Measurements from ENCODE around the gene RPL13.
"Not testable (repeated sequence)": the region's sequence is repeated elsewhere in the genome, so short reads cannot be mapped to it uniquely, and the experiment has no call there.

Gene RPL13

DNA sequence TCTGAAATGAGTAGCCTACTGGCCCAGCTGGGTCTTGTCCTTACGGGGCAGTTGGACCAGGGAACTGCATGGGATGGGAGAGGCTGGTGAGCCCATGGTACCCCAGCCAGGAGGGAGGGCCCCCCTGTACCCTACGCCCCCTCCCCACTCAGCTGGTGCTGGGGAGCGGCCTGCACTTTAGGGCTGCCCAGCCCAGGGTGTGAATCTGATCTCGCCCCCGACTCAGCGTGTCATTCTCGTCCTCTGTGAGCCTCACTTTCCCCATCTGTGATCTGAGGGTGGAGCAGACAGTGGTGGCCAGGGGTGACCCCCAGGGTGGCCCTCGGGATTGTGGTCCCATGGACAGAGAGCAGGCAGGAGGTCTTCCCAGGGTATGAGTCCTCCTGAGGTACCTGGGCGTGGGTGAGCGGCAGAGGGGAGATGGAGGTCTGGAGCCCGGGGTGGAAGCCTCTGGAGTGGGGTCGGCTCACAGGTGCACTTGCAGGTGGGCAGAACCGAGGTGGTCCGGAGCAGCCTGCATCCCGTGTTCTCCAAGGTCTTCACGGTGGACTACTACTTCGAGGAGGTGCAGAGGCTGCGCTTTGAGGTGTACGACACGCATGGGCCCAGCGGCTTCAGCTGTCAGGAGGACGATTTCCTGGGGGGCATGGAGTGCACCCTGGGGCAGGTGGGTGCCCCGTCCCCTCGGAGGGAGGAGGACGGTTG lies 16.7 kb downstream of the RPL13 start:
- no peak for DNase-seq

- DNase-seq, result no peak
Measured at GRCh38 chr16:89579351-89579750, 18.9 kb downstream of the RPL13 start.

GRCh38 chr16:89581045-89581695 lies 20.7 kb downstream of the RPL13 start:
- no peak for DNase-seq

DNA sequence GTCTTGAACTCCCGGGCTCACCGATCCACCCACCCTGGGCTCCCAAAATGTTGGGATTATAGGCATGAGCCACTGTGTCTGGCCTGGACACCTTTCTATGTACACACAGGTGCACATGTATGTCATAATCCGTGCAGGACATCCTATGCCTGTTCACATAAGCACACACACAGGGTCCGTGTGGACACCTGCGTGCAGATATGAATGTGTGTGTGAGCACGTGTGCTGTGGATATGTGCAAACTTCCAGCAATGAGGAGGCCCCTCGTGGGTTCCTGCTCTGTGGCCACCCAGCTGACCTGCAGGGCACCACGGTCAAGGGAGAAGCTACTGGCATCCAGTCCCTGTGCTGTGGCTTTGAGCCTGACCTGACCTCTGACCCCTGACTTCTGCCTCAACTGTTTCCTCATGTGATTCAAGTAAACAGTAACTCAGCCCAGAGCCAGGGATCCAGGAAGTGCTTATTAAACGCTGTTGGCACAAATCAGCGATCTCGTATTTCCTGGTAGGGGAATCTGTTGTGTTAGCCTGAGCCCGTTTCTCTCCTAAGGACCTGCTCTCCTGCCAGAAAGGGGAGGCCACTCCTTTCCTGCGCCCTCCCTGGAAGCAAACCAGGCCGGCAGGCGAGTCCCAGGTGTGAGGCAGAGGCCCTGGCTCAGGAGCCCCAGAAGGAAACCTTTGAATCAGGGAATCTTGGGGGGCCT lies 21.5 kb downstream of the RPL13 start:
- no peak for DNase-seq

DNA sequence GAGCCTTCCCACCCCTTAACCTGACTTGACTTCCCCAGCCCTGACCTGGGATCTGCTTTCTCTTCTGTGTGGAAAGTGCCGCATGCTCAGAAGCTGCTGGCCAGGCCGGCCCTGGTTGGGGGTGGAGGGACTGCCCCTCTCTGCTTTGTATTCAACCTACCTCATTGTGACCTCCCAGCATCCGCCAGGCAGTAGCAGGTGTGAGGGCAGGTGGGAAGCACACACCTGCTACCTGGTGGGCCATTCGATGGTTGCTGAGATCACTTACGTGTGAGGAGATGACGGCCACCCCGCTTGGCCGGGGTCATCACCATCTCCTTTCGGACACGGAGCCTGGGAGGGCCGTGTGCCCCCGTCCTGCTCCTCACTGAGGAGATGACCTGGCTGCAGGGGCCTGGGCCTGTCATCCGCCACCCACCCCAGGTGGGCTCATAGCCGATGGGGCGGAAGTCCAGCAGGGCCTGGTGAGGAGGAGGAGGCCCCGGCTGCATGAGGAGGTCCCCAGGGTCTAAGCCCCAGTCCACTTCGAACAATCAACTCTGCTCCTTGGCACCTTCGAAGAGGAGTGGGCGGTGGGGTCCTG lies 22.2 kb downstream of the RPL13 start:
- DNase-seq, result no peak

- no peak for DNase-seq
Measured at GRCh38 chr16:89583197-89583894, 22.9 kb downstream of the RPL13 start.

DNA sequence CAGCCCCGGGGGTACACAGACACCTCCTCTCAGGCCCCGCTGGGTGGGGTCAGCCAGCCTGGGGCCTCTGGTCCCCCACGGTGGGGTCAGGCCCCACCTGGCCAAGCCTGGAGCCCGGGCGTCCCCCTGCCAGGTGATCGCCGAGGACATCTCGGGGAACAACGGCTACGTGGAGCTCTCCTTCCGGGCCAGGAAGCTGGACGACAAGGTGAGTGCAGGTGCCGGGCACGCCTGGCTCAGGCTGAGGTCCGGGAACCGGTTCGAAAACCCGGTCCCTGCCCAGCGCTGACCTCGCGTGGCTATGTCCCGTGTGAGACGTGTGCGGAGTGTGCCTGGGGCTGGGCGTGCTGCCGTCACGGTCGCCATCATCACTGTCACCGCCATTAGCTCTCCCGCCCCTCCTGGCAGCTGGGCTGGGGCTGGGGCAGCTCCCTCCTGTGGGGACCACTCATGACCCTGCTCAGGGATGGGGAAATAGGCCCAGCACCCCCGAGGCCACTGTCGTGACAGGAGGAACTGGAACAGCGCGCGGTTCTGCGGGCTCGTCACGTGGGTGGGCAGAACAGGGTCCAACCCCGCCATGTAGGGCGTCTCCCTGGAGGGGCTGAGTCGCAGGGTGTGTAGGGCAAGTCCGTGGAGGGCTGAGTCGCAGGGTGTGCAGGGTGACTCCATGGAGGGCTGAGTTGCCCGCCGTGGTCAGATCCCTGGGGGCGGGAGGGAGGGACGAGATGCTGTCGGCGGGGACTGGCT lies 23.6 kb downstream of the RPL13 start:
- no peak for DNase-seq

DNA sequence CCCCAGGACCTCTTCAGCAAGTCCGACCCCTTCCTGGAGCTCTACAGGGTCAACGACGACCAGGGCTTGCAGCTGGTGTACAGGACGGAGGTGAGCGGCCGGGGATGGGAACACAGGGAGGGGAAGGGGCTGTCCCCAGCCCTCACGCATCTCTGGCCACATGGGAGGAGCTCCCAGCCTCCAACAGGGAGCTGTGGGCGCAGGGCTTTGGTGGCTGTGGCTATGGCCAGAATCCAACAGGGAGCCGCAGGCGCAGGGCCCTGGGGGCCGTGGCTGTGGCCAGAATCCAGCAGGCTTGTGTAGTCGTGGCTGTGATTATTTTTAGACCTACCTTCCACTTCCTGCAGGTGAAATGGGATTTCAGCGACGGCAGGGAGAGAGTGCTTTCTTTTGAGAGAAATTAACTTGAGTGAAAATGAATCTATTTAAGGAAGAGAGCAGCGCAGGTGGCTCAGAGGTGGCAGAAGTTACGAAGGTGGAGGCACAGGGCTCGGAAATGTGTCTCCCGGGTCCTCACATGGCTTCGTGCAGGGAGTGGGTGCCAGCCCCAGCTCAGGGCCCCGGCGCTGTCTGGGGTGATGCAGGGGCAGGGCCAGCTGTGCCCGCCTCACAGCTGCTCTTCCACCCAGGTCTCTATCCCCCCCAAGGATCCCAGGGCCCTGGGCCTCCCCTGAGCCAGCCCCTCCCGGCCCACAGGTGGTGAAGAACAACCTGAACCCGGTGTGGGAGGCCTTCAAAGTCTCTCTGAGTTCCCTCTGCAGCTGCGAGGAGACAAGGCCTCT lies 24.5 kb downstream of the RPL13 start:
- DNase-seq, result no peak

- no peak for DNase-seq
Measured at GRCh38 chr16:89586218-89586617, 25.7 kb downstream of the RPL13 start.

GRCh38 chr16:89586853-89587252 lies 26.4 kb downstream of the RPL13 start:
- no peak for DNase-seq

GRCh38 chr16:89587676-89588075 lies 27.2 kb downstream of the RPL13 start:
- not testable (repeated sequence) for DNase-seq

GRCh38 chr16:89588413-89589109 lies 28.1 kb downstream of the RPL13 start:
- DNase-seq, result no peak

DNA sequence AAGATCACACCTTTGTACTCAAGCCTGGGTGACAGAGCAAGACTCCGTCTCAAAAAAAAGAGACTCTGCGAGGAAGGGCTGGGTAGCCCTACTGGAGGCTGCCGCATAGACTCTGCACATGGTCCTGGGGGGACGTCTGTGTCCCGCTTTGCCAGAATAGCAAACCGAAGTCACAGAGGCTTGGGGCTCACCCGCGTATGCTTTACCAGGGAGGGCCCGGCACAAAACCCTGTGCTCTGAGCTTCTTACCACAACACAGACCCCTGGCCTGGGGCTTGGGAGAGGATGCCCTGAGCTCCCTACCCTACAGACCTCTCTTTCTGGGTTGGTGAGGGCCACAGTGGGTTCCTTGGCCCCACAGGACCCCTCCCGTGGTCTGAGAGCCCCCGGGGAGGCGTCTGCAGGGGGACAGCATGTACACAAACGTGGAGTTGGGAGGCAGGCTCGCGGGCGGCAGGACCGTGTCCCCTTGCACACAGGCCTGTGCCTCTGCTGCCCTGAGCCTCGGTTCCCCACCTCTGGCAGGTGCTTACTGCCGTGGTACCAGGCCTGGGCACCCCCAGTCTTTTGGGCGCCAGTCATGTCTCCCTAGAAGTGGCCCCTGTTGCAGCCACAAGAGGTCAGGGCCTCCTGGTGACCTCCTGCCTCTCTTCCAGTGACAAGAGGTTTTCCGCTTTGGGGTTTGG lies 28.9 kb downstream of the RPL13 start:
- no peak for DNase-seq

DNA sequence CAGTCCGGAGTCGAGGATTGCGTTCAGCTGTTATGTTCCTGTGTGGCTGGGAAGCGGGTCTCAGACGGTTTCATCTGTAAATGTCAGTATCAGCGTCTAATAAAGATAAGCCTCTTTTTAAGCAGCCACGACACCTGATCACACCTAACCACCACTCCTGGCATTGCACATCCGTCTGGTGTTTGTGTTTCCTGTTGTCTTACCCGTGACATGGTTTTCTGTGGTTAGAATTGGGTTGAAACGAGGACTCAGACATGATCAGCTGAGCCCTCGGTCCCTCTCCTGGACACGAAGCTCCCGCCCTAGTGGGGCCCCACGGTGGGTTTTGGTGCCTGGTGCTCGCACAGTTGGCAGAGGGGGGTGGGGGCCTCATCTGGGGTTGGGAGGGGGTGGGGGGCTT lies 33.4 kb downstream of the RPL13 start:
- no peak for DNase-seq

GRCh38 chr16:89595330-89596060 lies 35.0 kb downstream of the RPL13 start:
- DNase-seq, result no peak

DNA sequence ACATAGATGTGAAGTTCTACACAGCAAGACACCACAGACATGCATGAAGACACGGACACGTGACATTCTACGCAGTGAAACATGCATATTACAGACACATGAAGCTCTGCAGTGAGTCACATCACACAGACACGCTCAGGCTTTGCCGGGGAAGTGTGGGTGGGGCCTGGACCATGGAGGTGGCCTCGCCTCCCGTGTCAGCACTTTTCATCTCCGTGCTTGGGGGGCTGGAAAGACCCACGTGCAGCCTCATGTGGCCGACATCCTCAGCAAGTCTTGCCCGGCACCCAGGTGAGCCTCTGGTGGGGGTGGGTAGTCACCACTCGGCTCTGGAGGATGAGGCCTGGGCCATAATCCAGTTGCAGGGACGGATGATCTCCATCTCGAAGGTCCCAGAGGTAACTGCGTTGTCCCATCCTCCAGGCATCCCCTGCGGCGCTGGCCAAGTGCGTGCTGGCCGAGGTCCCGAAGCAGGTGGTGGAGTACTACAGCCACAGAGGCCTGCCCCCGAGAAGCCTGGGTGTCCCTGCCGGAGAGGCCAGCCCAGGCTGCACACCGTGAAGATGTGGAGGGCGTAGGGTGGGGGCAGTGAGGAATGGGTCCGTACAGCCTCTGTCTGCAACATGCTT lies 35.7 kb downstream of the RPL13 start:
- DNase-seq, result no peak

- DNase-seq, result no peak
Measured at GRCh38 chr16:89596957-89597649, 36.6 kb downstream of the RPL13 start.

DNA sequence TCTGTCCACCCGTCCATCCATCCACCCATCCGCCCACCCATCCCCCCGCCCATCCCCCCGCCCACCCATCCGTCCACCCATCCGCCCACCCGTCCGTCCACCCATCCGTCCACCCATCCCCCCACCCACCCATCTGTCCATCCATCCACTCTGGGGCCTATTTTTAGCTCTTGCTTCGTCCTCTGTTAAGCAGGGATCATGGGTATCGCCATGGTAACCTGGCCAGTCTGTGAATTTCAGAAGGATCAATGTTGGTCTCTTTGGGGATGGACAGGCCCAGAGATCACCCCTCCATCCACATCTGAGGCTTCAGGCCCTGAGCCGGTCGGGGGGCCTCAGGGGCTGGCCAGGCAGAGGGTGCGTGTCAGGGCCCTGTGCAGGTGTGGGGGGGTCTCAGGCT lies 37.7 kb downstream of the RPL13 start:
- DNase-seq, result no peak
